Metanephros (tissue), 1 donor: Measurements from ENCODE around the gene KHDRBS2. TPM values are rescaled to one million over a fixed set of nuclear protein-coding genes. Genes with fewer than 3 reads are reported as not detected.

Experiments used
- total RNA-seq: library from RNA; depleted of rRNA; stranded (reverse); fragments of >200 nt; gene quantifications from one replicate; pipeline ENCODE4 v1.2.3, GENCODE V29; 2014

Gene KHDRBS2
- 5.2 TPM for total RNA-seq

DNA sequence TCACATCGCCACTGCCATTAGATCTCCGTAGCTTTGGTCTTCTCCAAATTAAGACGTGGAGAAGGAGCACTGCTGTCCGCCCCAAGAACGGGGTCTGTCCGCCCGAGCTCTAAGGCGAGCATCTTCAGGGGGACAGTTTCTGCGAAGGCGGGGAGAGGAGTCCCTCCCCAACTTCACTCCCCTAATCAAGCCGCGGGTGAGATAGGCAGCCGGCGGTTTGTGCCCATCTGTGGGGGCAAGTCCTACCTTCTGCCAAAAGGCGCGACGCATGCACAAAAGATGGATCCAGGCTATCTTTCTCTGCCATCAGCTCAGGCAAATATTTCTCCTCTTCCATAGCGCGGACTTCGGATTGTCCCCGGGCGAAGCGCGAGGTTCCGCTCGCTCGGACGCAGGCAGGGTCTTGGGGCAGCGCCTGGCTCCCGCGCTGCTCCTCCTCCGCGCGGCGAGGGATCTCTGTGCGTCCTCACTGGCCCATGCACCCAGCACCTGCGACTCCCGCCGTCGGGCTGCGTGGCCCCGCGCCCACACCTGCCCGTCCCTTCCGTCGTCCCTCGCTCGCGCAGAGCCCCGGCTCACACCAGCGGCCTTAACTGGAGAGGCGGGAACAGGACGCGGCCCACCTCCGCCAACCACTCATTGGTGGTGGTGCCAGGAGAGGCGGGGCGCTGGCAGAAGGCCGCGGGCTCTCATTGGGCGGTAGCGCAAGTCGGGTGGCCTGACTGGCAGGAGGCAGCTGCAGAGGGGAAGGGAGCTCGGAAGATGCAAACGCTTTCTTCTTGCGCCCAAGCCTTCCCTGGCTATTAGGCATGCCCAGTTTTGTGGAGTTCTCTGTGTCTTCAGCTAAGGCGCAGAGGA lies at the start of gene KHDRBS2:
Gene KHDRBS2 (minus strand): TSS at position 614 of the 858 bp plus-strand sequence.

